ENCODE measurements around the gene PIKFYVE. TPM values are rescaled to one million over a fixed set of nuclear protein-coding genes. Genes with fewer than 3 reads are reported as not detected.
"Not testable (repeated sequence)": the region's sequence is repeated elsewhere in the genome, so short reads cannot be mapped to it uniquely, and the experiment has no call there.

PIKFYVE gene
- total RNA-seq (25.7 TPM), polyA plus RNA-seq (13.0 TPM)
- long read RNA-seq, donor 1: 0 reads
- long read RNA-seq, donor 2, partial matches to known transcripts: 0 of 1 reads
- long read RNA-seq, donor 2, other reads (novel, unspliced or antisense): 0 of 1 reads
- long read RNA-seq, donor 3: 0 reads
- long read RNA-seq, donor 4, full-length matches to known transcripts: 1 of 1 reads
- long read RNA-seq, donor 4, partial matches to known transcripts: 0 of 1 reads
- long read RNA-seq, donor 4, other reads (novel, unspliced or antisense): 0 of 1 reads
- long read RNA-seq, donor 5: 0 reads
- long read RNA-seq, donor 6, partial matches to known transcripts: 0 of 2 reads
- long read RNA-seq, donor 6, other reads (novel, unspliced or antisense): 0 of 2 reads
- long read RNA-seq, donor 7: 0 reads
- long read RNA-seq, donor 8, full-length matches to known transcripts: 2 of 2 reads
- long read RNA-seq, donor 8, partial matches to known transcripts: 0 of 2 reads
- long read RNA-seq, donor 8, other reads (novel, unspliced or antisense): 0 of 2 reads
- long read RNA-seq, donor 9, full-length matches to known transcripts: 1 of 1 reads
- long read RNA-seq, donor 9, partial matches to known transcripts: 0 of 1 reads
- long read RNA-seq, donor 9, other reads (novel, unspliced or antisense): 0 of 1 reads
- long read RNA-seq, donor 10, partial matches to known transcripts: 0 of 1 reads
- long read RNA-seq, donor 10, other reads (novel, unspliced or antisense): 0 of 1 reads

- peaks cover 0 to 3% of the 10 kb centered on the region in 2 donors for H3K36me3 ChIP-seq (ENCODE audit: control insufficient read depth in 2 of 2, insufficient read depth in 2 of 2, low read length in 1 of 2)
- peaks cover 17 to 19% of the 10 kb centered on the region in 2 donors for H3K4me1 ChIP-seq (ENCODE audit: control insufficient read depth in 2 of 2, insufficient read depth in 2 of 2, low read length in 2 of 2)
- under 1% methylated on average over 50 of the region's 50 CpGs for WGBS
- H3K9me3 ChIP-seq (ENCODE audit: control insufficient read depth in 2 of 2, insufficient read depth in 1 of 2, low read length in 1 of 2): no peaks in the 10 kb centered on the region
- no peaks in the 10 kb centered on the region for H3K27me3 ChIP-seq (ENCODE audit: control insufficient read depth in 2 of 2, insufficient read depth in 1 of 2, low read length in 1 of 2)
- H3K27ac ChIP-seq (ENCODE audit: low read depth in 1 of 2, low read length in 1 of 2): peak within 1 kb of the TSS; percentile 94 to 98
- H3K4me3 ChIP-seq (ENCODE audit: low read length in 2 of 2): peak within 1 kb of the TSS; percentile 76 to 88
- peak; percentile 71 to 95 (median 85) for DNase-seq (ENCODE audit: low read depth in 6 of 9, low spot score in 9 of 9)
Measured at GRCh38 chr2:208265801-208266552, at the start of gene PIKFYVE. Gene PIKFYVE, plus strand, starts transcription at chr2:208266255. Its CDS starts 5,265 bp downstream, at chr2:208271520.

- DNase-seq (ENCODE audit: low read depth in 6 of 9, low spot score in 9 of 9); H3K36me3 ChIP-seq (ENCODE audit: control insufficient read depth in 2 of 2, insufficient read depth in 2 of 2, low read length in 1 of 2); H3K27ac ChIP-seq (ENCODE audit: low read depth in 1 of 2, low read length in 1 of 2); H3K4me1 ChIP-seq (ENCODE audit: control insufficient read depth in 2 of 2, insufficient read depth in 2 of 2, low read length in 2 of 2); H3K9me3 ChIP-seq (ENCODE audit: control insufficient read depth in 2 of 2, insufficient read depth in 1 of 2, low read length in 1 of 2); H3K4me3 ChIP-seq (ENCODE audit: low read length in 2 of 2); H3K27me3 ChIP-seq (ENCODE audit: control insufficient read depth in 2 of 2, insufficient read depth in 1 of 2, low read length in 1 of 2): not testable (repeated sequence)
- 96% methylated on average over 3 of the region's 3 CpGs for WGBS
Measured at GRCh38 chr2:208221873-208222272, 44.2 kb upstream of the PIKFYVE start.

- Histone ChIP-seq H3K36me3 (ENCODE audit: control insufficient read depth in 2 of 2, insufficient read depth in 2 of 2, low read length in 1 of 2) (no peaks in the 10 kb centered on the region), H3K9me3 (ENCODE audit: control insufficient read depth in 2 of 2, insufficient read depth in 1 of 2, low read length in 1 of 2) (no peaks in the 10 kb centered on the region), H3K4me3 (ENCODE audit: low read length in 2 of 2) (no peak overlapping the region), H3K4me1 (ENCODE audit: control insufficient read depth in 2 of 2, insufficient read depth in 2 of 2, low read length in 2 of 2) (no peaks in the 10 kb centered on the region), H3K27ac (ENCODE audit: low read depth in 1 of 2, low read length in 1 of 2) (no peak overlapping the region), H3K27me3 (ENCODE audit: control insufficient read depth in 2 of 2, insufficient read depth in 1 of 2, low read length in 1 of 2) (no peaks in the 10 kb centered on the region)
- no peak for DNase-seq (ENCODE audit: low read depth in 6 of 9, low spot score in 9 of 9)
- over 99% methylated on average over 3 of the region's 3 CpGs for WGBS
Measured at GRCh38 chr2:208222351-208222750, 43.7 kb upstream of the PIKFYVE start.

- Histone ChIP-seq H3K27me3 (ENCODE audit: control insufficient read depth in 2 of 2, insufficient read depth in 1 of 2, low read length in 1 of 2) (no peaks in the 10 kb centered on the region), H3K36me3 (ENCODE audit: control insufficient read depth in 2 of 2, insufficient read depth in 2 of 2, low read length in 1 of 2) (no peaks in the 10 kb centered on the region), H3K27ac (ENCODE audit: low read depth in 1 of 2, low read length in 1 of 2) (no peak overlapping the region), H3K4me3 (ENCODE audit: low read length in 2 of 2) (no peak overlapping the region), H3K9me3 (ENCODE audit: control insufficient read depth in 2 of 2, insufficient read depth in 1 of 2, low read length in 1 of 2) (peaks cover 0 to 6% of the 10 kb centered on the region in 2 donors), H3K4me1 (ENCODE audit: control insufficient read depth in 2 of 2, insufficient read depth in 2 of 2, low read length in 2 of 2) (no peaks in the 10 kb centered on the region)
- DNase-seq (ENCODE audit: low read depth in 6 of 9, low spot score in 9 of 9): no peak
- WGBS: 98% methylated on average over 2 of the region's 2 CpGs
Measured at GRCh38 chr2:208224802-208225201, 41.3 kb upstream of the PIKFYVE start.

GRCh38 chr2:208227581-208228232, 38.3 kb upstream of the PIKFYVE start:
- 96% methylated on average over 33 of the region's 33 CpGs for WGBS
- peaks cover 0 to 9% of the 10 kb centered on the region in 2 donors for H3K9me3 ChIP-seq (ENCODE audit: control insufficient read depth in 2 of 2, insufficient read depth in 1 of 2, low read length in 1 of 2)
- no peaks in the 10 kb centered on the region for H3K36me3 ChIP-seq (ENCODE audit: control insufficient read depth in 2 of 2, insufficient read depth in 2 of 2, low read length in 1 of 2)
- no peaks in the 10 kb centered on the region for H3K4me1 ChIP-seq (ENCODE audit: control insufficient read depth in 2 of 2, insufficient read depth in 2 of 2, low read length in 2 of 2)
- no peak overlapping the region for H3K4me3 ChIP-seq (ENCODE audit: low read length in 2 of 2)
- no peak overlapping the region for H3K27ac ChIP-seq (ENCODE audit: low read depth in 1 of 2, low read length in 1 of 2)
- H3K27me3 ChIP-seq (ENCODE audit: control insufficient read depth in 2 of 2, insufficient read depth in 1 of 2, low read length in 1 of 2): no peaks in the 10 kb centered on the region
- no peak for DNase-seq (ENCODE audit: low read depth in 6 of 9, low spot score in 9 of 9)

- Histone ChIP-seq H3K4me3 (ENCODE audit: low read length in 2 of 2) (no peak overlapping the region), H3K9me3 (ENCODE audit: control insufficient read depth in 2 of 2, insufficient read depth in 1 of 2, low read length in 1 of 2) (peaks cover 0 to 9% of the 10 kb centered on the region in 2 donors), H3K4me1 (ENCODE audit: control insufficient read depth in 2 of 2, insufficient read depth in 2 of 2, low read length in 2 of 2) (no peaks in the 10 kb centered on the region), H3K36me3 (ENCODE audit: control insufficient read depth in 2 of 2, insufficient read depth in 2 of 2, low read length in 1 of 2) (no peaks in the 10 kb centered on the region), H3K27me3 (ENCODE audit: control insufficient read depth in 2 of 2, insufficient read depth in 1 of 2, low read length in 1 of 2) (no peaks in the 10 kb centered on the region), H3K27ac (ENCODE audit: low read depth in 1 of 2, low read length in 1 of 2) (no peak overlapping the region)
- WGBS: 63% methylated on average over 1 of the region's 1 CpG
- DNase-seq (ENCODE audit: low read depth in 6 of 9, low spot score in 9 of 9): no peak
Measured at GRCh38 chr2:208228476-208228875, 37.6 kb upstream of the PIKFYVE start.

GRCh38 chr2:208234786-208235185, 31.3 kb upstream of the PIKFYVE start:
- H3K9me3 ChIP-seq (ENCODE audit: control insufficient read depth in 2 of 2, insufficient read depth in 1 of 2, low read length in 1 of 2): peaks cover 0 to 2% of the 10 kb centered on the region in 2 donors
- H3K27me3 ChIP-seq (ENCODE audit: control insufficient read depth in 2 of 2, insufficient read depth in 1 of 2, low read length in 1 of 2): no peaks in the 10 kb centered on the region
- 95% methylated on average over 1 of the region's 1 CpG for WGBS
- H3K4me3 ChIP-seq (ENCODE audit: low read length in 2 of 2): no peak overlapping the region
- H3K36me3 ChIP-seq (ENCODE audit: control insufficient read depth in 2 of 2, insufficient read depth in 2 of 2, low read length in 1 of 2): peaks cover 10 to 27% of the 10 kb centered on the region in 2 donors
- no peaks in the 10 kb centered on the region for H3K4me1 ChIP-seq (ENCODE audit: control insufficient read depth in 2 of 2, insufficient read depth in 2 of 2, low read length in 2 of 2)
- H3K27ac ChIP-seq (ENCODE audit: low read depth in 1 of 2, low read length in 1 of 2): no peak overlapping the region
- no peak for DNase-seq (ENCODE audit: low read depth in 6 of 9, low spot score in 9 of 9)

- WGBS: 96% methylated on average over 2 of the region's 2 CpGs
- Histone ChIP-seq H3K27me3 (ENCODE audit: control insufficient read depth in 2 of 2, insufficient read depth in 1 of 2, low read length in 1 of 2) (no peaks in the 10 kb centered on the region), H3K36me3 (ENCODE audit: control insufficient read depth in 2 of 2, insufficient read depth in 2 of 2, low read length in 1 of 2) (peaks cover 12 to 31% of the 10 kb centered on the region in 2 donors), H3K9me3 (ENCODE audit: control insufficient read depth in 2 of 2, insufficient read depth in 1 of 2, low read length in 1 of 2) (peaks cover 0 to under 1% of the 10 kb centered on the region in 2 donors), H3K27ac (ENCODE audit: low read depth in 1 of 2, low read length in 1 of 2) (no peak overlapping the region), H3K4me1 (ENCODE audit: control insufficient read depth in 2 of 2, insufficient read depth in 2 of 2, low read length in 2 of 2) (no peaks in the 10 kb centered on the region), H3K4me3 (ENCODE audit: low read length in 2 of 2) (no peak overlapping the region)
- DNase-seq (ENCODE audit: low read depth in 6 of 9, low spot score in 9 of 9): no peak
Measured at GRCh38 chr2:208235860-208236259, 30.2 kb upstream of the PIKFYVE start.

All from thymus (tissue), 14 donors.